ENCODE results near the gene CCNYL1.

Gene CCNYL1

DNA sequence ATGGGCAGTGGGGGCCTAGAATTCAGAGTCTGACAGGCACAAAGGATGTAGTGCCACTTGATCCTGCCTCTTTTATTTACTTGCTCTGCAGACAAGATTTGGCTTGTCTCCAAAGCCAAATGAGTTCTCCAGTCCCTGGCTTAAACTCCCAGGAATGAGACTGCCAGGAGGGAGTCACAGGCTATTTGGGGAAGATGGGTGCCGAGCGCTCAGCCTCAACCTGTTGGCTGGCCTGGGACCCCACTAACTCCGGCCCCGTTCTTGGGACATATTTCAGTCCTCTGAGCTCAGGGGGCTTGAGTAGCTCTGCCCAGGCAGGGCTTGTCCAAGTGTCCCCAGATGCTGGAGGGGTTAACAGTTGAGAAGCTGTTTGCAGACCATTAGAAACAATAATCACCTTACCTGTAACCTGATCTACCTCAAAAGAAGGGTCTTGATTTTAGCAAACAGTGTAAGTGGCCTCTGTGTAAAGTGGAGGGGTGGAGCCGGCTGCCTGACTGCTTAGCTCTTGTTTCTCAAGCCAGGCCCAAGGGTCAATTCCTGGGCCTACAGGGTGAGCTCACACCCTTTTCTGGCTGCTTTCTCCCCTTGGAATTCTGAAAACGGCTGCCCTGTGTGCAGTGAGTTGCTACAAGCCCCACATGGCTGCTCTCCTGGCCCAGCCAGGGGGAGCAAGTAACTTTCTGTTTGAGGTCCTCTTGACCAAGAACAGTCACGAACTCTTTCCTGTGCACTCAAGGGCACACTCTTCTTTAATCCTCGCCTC lies 85.3 kb downstream of the CCNYL1 start:
- DNase-seq, result peak; percentile 19

DNA sequence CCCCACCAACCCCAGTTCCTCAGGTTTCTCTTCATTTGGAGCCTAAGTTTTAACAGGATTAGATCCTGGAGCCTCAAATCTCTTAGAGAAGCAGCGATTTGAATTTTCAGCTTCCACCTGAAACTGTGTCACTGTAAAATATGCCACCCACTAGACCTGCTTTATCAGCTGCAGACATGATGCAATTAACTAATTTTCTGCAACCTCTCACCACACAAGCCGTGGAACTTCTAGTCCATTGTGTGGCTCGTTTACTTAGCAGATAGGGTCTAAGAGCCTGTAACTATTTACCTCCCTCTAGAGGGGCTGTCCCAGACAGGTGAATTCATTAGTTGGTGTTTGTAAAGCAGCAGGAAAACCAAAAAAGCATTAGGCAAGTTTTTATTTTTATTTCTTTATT lies 89.8 kb downstream of the CCNYL1 start:
- DNase-seq, result no peak

- no peak for DNase-seq
Observed at GRCh38 chr2:207802650-207803049, 91.2 kb downstream of the CCNYL1 start.
